DMS79 treated with DMSO at 0.1 percent for 48 hours (cell line): ENCODE measurements around the gene CHMP4B.

Source experiments
- DNase-seq: peaks from one replicate; lab custom pipeline; 2025; lab: John Stamatoyannopoulos, UW

CHMP4B gene, protein sequence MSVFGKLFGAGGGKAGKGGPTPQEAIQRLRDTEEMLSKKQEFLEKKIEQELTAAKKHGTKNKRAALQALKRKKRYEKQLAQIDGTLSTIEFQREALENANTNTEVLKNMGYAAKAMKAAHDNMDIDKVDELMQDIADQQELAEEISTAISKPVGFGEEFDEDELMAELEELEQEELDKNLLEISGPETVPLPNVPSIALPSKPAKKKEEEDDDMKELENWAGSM

DNA sequence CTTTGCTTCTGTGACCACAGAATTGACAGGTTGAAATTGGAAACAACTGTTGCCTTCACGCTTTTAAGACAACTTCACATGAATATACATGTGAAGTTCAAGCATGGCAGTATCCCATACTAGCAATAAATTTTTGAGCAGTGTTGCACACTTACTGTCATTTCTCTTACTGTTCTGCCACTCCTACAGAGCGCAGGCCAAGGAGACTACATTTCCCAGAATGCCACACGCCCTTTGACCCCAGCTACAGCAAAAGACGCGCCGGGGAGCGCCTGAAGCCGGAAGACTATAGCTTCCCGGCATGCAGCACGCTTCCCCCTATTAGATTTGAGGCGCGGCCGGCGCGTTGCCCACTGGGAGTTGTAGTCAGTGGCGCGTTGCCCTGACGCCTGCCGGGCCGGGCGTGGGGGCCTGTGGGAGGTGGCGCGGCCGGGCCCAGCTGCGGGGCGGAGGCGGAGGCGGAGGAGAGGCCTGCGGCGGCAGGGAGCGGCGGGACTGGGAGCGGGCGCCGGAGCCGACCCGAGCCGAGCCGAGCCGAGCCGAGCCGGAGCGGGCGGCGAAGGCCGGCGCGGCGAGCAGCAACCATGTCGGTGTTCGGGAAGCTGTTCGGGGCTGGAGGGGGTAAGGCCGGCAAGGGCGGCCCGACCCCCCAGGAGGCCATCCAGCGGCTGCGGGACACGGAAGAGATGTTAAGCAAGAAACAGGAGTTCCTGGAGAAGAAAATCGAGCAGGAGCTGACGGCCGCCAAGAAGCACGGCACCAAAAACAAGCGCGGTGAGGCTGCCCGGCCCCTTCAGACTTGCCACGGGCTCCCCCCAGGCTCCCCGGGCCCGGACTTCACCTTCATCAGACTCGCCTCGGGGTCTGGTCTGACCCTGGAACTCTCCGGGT, at the start of gene CHMP4B:
TSS of gene CHMP4B (plus strand) at position 464 of the 891 bp plus-strand sequence. CDS start at position 585, 121 bp downstream.
- peak; percentile 88 for DNase-seq

DNA sequence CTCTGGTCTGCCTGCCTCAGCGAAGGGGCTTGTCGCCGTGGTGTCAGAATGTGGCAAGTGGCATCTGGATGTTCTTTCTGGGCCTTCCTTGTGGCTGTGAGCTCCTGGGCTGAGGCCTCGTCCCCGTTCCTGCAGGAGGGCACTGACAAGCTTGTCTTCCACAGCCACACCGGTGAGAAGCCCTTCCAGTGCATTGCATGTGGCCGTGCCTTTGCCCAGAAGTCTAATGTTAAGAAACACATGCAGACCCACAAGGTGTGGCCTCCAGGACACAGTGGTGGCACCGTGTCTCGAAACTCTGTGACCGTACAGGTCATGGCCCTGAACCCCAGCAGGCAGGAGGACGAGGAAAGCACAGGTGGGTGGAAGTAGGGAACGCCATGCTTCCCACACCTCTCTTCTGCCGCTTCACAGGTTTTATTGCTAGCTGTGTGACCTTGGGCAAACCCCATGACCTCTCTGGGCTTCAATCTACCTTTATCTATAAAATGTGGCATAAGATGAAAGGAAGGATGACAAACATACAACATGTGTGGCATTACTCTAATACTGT, 49.4 kb upstream of the CHMP4B start:
- DNase-seq = no peak

DNA sequence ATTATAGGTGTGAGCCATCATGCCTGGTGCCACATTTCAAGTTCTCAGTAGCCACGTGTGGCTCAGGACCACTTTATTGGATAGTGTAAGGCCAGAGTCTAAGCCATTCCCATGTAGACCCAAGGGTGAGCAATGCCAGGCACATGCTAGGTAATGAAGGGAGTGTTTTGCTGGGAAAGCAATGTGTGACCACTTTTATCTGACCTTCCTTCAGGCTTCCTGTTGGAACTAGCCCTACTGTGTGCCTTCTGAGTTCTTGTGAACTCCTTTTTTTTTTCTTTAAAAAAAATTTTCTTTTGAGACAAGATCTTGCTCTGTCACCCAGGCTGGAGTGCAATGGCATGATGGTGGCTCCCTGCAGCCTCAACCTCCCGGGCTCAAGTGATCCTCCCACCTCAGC, 46.0 kb upstream of the CHMP4B start:
- DNase-seq = no peak

DNA sequence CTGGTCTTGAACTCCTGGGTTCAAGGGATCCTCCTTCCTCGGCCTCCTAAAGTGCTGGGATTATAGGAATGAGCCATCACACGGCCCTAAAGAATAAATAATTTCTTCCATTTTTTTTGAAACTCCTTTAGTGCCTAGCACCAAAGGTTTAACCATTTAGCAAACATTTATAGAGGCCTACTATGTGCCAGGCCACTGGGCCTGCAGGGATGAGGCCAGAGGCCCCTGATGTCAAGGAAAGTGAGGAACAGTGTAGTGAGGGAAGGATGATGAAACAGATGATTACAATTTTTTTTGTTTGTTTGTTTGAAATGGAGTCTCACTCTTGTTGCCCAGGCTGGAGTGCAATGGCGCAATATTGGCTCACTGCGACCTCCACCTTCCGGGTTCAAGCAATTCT, 45.6 kb upstream of the CHMP4B start:
- no peak for DNase-seq

DNA sequence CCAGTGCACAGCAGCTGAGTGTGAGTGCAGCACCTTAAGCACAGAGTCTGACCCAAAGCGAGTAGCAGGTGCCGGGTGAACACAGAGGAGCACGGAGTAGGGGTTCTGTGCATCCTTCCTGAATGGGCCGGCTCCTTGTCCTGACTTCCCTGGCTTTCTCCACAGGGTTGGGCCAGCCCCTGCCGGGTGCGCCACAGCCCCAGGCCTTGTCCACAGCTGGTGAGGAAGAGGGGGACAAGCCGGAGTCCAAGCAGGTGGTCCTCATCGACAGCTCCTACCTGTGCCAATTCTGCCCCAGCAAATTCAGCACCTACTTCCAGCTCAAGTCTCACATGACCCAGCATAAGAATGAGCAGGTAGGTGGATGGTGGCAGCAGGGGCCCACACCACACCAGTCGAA, 44.5 kb upstream of the CHMP4B start:
- no peak for DNase-seq

DNA sequence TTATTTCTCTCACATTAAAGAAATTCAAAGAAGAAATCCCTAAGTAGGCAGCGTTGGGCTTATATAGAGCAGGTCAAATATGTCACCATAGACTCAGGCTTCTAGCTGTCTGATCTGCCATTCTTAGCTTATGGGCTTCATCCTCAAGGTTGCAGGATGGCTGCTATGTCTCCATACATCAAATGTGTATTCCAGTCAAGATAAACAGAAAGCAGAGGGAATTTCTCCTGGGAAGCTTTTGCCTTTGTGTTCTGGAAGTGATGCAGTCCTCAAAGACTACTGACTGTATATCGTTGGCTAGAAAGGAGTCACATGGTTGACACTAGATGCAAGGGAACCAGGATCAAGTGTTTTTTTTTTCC, 43.4 kb upstream of the CHMP4B start:
- no peak for DNase-seq

DNA sequence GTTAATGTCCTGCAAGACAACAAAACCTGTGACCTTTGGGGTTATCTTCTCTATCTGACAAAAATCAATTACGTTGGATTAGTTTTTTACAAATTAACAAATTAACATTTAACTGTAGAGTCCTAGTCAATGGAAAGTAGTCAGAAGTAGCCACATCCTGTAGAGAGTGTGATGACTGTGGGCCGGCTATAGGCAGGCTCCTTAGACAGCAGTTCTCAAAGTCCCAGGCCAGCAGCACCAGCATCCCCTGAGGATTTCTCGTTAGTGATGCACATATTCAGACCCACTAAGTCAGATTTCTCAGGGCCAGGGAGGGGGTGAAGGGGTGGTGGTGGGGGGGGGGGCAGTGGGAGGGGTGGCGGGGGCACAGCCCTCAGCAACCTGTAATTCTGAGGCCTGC, 42.1 kb upstream of the CHMP4B start:
- no peak for DNase-seq

DNA sequence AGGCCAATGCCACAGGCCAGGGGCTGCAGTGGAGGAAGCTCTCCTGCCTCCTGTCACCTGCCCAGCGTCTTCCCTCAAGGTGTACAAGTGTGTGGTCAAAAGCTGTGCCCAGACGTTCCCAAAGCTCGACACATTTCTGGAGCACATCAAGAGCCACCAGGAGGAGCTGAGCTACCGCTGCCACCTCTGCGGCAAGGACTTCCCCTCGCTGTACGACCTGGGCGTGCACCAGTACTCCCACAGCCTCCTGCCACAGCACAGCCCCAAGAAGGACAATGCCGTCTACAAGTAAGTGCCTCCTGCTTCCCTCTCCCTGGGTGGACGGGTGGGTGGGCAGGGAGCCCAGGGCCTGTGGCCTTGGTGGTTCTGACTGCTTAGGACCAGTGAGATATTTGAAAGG, 41.1 kb upstream of the CHMP4B start:
- no peak for DNase-seq

DNA sequence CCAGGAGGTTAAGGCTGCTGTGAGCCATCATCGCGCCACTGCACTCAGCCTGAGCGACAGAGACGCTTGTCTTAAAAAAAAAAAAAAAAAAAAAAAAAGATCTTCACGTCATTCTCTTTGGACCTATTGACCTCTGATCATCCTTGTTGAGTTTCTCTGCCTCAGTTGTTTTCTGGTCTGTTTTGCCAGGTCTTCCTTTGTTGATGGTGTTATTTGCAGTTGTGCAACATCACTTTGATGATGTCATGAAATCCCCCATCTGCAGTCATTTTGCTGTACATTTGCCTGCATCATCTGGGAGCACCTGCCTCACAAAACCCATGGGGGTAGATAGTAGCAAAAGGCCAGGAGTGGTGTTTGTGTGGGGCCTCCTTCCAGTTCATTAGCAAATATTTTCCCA, 39.2 kb upstream of the CHMP4B start:
- DNase-seq = no peak

DNA sequence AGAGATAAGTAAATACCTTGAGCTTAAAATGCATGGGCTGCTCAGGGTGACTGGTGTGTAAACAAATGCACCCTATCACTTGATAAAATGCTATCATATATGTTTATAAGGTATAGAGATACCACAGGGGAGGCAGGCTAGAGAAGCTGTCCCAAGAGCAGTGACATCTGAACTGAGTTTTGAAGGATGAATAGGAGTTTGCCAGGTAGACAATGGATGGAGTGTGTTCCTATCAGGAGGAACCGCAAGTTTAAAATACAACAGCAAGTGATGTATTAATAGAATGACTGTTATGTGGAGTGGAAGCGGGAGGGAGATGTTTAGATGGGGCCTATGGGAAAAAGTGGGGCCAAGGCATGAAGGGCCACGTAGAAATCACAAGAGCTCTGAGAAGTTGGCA, 38.7 kb upstream of the CHMP4B start:
- DNase-seq = no peak

DNA sequence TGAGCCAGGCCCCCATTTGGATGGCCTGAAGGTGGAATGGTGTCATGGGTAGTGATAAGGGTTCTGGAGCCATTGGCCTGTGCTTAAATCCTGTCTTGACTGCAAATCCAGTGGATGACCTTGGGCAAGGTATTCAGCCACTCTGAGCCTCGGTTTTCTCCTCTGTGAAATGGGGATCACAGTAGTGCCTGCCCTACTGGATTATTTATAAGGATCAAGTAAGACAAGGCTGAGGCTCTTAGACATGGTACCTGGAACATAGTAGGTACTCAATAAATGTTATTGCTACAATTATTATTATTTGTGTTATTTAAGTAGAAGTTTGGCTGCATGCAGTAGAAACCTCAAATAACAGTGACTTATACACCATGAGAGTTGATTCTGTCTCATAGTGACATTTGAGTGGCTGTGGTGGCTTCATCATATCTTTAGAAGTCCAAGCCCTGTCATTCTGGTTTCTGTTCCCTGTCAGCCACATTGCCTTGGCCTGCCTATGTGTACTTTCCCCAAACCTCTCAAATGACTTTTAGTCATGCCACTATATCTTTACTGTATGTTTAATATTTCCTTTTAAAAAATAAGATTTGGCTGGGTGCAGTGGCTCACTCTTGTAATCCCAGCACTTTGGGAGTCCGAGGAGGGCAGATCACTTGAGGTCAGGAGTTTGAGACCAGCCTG, 37.6 kb upstream of the CHMP4B start:
- DNase-seq = no peak

DNA sequence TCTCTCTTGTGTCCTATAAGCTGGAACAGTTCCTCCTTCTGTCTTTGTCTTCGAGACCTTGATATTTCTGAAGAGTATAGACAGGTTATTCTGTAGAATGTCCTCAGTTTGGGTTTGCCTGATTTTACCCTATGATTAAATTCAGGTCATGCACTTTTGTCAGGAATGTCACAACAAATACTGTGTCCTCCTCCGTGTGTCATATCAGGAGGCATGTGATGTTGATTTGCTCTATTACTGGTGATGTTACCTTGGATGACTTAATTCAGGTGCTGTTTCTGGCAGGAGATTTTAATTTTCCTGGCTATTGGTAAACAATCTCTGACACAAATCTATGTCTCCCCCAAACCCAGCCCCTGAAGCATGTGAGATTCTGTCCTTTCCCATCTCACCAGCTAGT, 33.3 kb upstream of the CHMP4B start:
- no peak for DNase-seq

DNA sequence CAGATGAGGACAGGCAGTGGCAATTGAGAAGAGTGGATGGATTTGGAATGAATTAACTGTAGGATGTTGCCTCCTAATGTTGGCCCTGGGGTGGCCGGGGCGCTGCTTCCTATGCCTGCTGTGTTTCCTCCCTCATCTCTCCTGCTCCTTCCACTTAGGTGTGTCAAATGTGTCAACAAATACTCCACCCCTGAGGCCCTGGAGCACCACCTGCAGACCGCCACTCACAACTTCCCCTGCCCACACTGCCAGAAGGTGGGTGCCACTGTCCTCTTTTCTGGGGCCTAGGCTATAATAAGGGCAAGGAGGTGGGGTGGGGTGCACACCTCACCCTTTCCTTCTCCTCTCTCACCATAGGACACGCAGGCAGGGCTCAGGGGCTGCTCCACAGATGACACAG, 30.0 kb upstream of the CHMP4B start:
- DNase-seq = no peak

DNA sequence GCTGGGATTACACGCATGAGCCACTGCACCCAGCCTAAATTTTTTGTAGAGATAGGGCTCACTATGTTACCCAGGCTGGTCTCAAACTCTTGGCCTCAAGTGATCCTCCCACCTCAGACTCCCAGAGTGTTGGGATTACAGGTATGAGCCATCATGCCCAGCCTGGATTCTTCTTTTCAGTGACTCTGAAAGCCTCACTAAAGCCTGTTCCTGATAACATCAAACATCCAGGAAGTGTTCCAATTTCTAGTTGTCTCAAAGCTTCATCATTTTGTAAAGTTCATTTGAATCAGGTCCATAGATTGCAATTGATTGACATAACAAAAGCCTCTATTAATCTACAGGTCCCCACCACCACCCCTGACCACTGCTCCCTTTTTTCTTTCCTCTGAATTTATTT, 29.2 kb upstream of the CHMP4B start:
- DNase-seq = no peak

DNA sequence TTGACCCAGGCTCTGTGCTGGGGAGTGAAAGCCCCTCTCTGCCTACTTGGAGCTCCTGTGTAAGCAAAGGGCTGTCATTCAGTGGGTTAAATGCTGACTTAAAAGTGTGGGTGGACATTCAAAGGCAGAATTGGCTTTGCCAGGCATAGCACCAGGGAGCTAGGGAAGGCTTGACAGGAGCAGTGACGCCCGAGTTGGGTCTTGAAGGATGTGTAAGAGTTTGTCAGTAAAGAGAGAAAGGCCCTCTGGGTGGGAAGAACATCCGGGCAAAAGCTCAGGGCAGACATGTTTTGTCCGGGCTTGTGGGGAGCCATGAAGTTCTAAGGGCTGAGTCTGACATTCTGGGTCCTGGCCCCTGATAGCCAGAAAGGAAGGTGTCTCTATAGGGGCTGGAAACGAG, 27.9 kb upstream of the CHMP4B start:
- no peak for DNase-seq

DNA sequence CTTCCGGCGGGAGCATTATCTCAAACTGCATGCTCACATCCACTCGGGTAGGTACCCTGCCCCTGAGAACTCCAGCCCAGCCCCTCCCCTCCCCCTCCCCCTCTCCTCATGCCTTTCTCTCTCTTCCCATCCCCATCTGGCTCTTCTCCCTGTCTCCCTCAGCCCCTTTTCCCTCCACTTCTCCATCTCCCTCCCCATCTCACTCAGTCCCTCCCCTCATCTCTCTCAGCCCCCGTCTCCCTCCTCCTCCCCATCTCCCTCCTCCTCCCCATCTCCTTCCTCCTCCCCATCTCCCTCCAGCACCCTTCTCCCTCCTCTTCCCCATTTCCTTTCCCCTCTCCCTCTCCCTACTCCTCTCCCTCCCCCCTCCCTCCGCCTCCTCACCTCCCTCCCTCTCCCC, 27.3 kb upstream of the CHMP4B start:
- DNase-seq = no peak

DNA sequence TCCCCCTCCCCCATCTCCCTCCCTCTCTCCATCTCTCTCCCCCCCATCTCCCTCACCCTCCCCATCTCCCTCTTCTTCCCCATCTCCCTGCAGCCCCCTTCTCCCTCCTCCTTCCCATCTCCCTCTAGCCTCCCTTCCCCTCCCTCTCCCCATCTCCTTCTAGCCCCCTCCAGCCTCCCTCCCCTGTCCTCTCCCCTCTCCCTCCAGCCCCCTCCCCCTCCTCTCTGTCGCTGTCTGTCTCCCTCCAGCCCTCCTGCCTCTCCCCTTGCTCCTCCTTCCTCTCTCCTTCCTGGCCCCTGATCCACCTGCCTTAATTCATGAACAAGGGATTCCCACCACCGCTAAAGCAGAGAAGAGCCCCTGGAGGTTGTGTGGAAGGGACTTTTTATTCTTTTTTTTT, 26.9 kb upstream of the CHMP4B start:
- no peak for DNase-seq

DNA sequence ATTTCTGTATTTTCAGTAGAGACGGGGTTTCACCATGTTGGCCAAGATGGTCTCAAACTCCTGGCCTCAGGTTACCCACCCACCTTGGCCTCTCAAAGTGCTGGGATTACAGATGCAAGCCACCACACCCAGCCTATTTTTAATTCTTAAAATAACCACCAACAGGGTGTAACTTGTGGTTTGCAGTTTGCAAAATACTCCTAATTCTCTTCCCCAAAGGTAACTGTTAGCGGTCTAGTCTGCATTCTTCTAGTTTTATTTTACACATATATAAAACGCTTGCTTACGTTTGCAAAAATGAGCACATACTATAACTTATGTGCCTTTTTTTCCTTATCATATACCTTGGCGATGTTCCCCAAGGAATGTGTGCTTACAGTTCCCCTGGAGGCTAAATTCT, 25.6 kb upstream of the CHMP4B start:
- no peak for DNase-seq

DNA sequence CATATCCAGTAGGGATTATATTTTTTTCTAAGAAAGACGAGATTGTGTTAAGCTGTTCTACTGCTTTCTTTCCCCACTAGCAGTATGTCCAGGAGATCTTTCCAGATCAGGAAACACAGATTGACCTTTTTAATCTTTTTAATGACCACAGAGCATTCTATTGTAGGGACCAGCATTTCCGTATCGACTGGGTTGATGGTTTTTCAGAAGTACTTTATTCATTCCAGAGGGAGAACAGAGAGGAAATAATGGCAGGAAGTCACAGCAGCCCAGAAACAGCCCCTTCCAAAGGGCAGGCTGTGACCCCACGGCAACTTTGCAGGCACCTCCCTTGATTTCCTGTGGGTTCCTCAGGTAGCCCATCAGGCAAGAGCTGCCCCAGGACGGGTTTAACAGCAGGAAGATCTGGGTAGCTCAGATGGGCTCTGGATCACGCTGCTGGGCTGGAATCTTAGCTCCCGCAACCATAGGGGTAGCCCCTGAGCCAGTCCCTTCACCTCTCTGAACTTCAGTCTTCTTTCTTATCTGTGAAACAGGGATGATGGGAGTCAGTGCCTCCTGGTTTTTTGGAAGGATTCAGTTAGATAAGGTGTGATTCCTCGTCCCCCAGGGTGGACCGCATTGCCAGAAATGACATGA, 23.8 kb upstream of the CHMP4B start:
- DNase-seq = no peak

DNA sequence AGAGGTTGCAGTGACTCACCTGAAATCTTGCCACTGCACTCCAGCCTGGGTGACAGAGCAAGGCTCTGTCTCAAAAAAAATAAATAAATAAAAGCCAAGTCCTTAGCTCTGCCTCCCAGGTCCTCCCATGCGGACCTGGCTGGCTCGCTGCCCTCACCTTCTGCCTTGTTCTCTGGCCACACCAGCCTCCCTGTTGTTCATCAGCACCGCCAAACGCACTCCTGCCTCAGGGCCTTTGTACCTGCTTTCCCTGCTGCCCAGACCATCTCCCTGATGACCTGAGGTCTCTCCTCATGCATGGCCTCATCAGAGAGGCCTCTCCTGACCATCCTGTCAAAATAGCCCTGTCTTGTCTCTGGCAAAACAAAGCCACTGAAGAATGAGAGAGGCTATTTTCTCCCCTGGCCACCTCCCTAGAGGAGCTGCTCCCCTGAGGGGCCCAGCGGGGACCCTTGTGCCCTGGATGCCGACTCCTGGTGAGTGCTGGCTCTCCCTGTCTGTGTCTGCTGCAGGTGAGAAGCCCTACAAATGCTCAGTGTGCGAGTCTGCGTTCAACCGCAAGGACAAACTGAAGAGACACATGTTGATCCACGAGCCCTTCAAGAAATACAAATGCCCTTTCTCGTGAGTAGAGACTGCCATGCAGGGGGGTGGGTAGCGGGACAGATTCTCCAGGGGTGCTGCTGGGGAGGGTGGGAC, 22.6 kb upstream of the CHMP4B start:
- DNase-seq = no peak

DNA sequence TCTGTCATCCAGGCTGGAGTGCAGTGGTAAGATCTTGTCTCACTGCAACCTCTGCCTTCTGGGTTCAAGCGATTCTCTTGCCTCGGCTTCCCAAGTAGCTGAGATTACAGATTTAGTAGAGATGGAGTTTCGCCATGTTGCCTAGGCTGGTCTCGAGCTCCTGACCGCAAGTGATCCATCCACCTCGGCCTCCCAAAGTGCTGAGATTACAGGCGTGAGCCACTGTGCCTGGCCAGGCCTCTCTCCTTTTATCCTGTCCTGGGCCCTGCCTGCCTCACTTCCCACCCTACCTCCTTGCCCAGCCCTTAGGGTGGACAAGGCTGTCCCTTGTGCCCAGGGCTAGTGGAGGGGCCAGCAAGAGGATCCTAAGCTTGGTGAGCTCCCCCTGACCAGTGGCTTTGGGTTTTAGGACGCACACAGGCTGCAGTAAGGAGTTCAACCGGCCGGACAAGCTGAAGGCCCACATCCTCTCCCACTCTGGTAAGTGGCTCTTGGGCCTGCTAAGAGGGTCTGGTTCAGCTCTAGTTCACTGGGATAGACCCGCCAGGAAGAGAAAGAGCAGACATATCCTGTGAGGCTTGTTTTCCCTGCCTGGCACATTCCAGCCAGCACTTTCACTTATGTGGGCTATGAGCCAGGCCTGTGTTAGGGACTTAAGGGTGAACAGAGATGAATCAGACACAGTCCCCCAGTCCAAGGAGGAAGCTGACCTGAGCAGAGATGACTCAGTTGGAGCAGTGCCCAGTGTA, 21.9 kb upstream of the CHMP4B start:
- DNase-seq = peak; percentile 59
